GM10266 (cell line): ENCODE measurements around the gene PRICKLE2.

ENCODE experiments used
- DNase-seq: peaks from one replicate; pipeline ENCODE4 v3.0.0; 2012; ENCODE audit errors: extremely low spot score
- CTCF ChIP-seq: IDR thresholded peaks from 2 replicates; pipeline ENCODE4 v1.5.1; 2012; ENCODE audit warnings: mild to moderate bottlenecking, low read depth; ENCODE audit not compliant: control insufficient read depth, insufficient read depth; ENCODE audit errors: missing control alignments

The PRICKLE2 gene

GRCh38 chr3:64148955-64149653 is 76.2 kb downstream of the PRICKLE2 start:
- DNase-seq = no peak
- no peak for TF ChIP-seq CTCF

DNA sequence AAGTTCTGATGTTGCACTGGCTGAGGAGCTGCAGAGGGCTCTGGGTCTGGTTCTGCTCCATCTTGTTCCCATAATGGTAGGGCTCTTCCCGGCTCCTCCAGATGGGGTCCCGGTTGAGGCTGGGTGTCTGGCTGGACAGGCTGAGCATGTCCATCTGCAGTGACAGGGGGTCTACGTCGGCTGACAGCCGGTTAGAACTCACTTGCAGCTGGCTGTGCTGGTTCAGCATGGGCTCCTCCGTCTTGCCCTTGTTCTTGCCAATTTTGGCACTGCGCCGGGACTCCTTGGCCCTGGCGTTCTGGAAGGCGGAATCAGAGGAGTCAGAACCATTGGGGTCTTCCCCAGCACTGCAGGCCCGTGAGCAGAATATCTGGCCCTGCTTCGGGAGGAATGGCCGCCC is 78.1 kb downstream of the PRICKLE2 start:
- no peak for DNase-seq
- no peak for TF ChIP-seq CTCF

DNA sequence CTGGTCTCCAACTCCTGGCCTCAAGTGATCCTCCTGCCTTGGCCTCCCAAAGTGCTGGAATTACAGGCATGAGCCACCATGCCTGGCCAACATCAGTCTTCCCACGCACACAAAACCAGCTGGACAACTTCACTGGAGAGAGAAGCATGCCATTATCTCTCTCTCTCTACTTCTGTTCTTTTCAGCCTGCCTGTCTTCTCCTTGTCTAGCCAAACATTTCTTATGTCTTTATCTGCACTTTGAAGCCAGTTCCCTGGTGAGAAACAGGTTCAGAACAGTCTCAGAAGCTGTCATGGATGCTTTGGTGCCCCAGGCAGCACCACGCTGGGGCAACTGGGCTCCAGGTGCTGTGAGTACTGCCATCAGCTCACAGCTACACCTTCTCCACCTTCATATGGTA is 79.8 kb downstream of the PRICKLE2 start:
- no peak for DNase-seq
- TF ChIP-seq CTCF = no peak

DNA sequence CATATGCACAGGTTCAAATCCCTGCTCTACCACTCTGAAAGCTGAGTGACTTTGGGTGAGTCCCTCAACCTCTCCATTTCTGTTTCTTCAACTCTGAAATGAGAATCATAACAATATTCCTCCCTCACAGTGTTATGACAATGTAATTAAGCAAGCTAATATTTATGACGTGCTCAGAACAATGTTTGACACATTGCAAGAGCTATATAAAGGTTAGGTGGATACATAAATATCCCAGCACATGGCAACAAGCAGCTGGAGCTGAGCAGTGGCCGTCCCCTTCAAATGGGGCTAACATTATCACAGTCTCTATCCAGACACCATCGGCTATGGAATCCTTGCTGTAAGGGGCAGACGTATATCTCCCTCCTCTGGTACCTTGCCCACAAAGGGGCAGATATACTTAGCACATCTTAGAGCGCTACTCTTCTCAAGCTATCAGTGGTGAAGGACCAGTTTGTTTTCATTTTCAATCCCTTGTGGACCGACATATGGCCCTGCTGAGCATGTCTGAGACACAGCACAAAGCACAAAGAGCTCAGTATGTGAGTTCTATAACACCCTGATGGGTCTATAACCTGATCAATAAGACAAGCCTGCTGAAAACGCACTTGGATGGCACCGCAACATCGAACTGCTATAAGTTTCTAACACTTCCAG is 80.9 kb downstream of the PRICKLE2 start:
- TF ChIP-seq CTCF = no peak
- DNase-seq = no peak

DNA sequence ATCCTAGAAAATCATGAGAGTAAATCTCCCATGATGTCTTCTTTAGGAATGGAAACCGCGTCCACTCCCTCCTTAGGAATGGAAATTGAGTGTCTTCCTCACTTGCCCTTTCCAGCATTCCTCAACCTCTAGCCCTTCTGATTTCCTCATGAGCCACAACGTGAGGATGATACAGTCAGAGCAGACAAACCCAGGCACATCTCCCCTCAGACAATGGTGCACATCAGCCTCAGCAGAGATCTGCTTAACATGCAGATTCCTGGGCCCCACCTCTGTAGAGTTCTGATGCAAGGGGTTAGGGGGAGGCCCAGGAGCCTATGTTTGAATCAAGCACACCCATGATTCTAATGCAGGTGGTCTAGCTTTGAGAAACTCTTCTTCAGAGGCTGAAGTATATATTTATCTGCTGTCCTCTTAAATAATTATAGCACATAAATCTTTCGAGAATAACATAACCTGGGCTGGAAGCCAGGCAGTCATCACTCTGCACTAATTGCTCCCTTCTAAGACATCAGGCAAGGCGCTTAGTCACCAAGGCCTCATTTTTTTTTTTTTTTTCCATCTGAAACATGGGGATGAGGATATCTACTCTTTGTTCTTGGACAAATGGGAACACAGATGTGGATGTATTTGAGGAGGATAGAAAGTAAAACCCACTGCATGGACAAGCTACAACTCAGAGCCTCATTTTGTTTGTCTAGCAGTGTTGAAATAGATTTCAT is 81.7 kb downstream of the PRICKLE2 start:
- no peak for TF ChIP-seq CTCF
- DNase-seq = no peak

DNA sequence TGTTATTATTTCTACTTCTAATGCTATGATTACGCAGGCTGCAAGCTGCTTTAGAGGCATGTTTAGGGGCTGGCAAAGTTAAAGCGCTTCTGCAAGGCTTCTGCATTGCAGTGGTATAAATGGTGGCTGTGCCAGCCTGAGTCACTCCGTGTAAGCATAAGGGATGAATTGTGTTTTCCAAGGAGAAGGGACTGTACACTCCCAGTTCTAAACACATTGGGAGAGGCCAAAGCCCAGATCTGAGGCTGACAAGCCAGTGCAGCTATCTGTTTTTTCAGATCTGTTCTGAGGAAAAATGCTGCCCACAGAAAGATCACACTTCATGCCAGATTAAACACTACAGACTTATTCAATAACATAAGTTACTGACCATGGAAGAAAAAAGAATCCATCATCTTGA is 83.8 kb downstream of the PRICKLE2 start:
- no peak for TF ChIP-seq CTCF
- DNase-seq = no peak

DNA sequence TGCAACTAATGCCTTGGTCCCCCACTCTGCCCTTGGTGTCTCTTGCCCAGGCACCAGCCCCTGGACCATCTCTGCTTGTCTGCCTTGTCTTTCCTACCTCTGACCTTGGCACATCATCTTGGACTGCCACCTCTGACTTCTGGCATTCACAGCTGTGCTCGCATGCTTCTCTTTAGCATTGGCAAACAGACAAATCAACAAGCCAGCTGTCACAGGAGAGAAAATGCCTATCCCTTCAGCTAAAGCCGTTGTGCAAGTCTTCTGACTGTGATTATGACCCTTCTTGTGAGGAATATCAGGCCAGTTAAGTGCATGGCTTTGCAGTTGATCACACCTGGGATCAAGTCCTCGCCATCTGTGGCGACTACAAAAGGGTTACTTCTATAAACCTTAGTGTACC is 84.6 kb downstream of the PRICKLE2 start:
- no peak for TF ChIP-seq CTCF
- DNase-seq = no peak
